ENCODE results near the gene PRDM11. TPM values are rescaled to one million over a fixed set of nuclear protein-coding genes. Genes with fewer than 3 reads are reported as not detected.

PRDM11 gene
- total RNA-seq, 1 experiment from 2014 or later: 12.6 TPM

GRCh38 chr11:45243967-45244366 is 97.5 kb downstream of the PRDM11 start:
- peaks cover 8% of the 10 kb centered on the region for H3K27me3 ChIP-seq (replicated peaks; ENCODE audit: insufficient read depth, low read depth, low read length, poor library complexity)
- no TSS peak for BruUV-seq (replicated peaks)
- POLR2A ChIA-PET (ENCODE audit: low non-redundant PET): no interaction called here

GRCh38 chr11:45245218-45246045 is 99.0 kb downstream of the PRDM11 start:
- intact Hi-C loops (cut with micrococcal nuclease; ENCODE audit: unreplicated experiment): no loop called here
- CTCF ChIA-PET: no interaction called here
- H3K9me3 ChIP-seq (ENCODE audit: low read depth, low read length, poor library complexity, severe bottlenecking): no peaks in the 10 kb centered on the region

More at GRCh38 chr11:45243967-45244366, 97.5 kb downstream of the PRDM11 start:
- Histone ChIP-seq H3K4me3 (ENCODE audit: low read depth, low read length, poor library complexity, severe bottlenecking) (no peak overlapping the region), H3K36me3 (ENCODE audit: insufficient read depth, low read length, poor library complexity, severe bottlenecking) (no peaks in the 10 kb centered on the region), H3K4me1 (ENCODE audit: insufficient read depth, low read length, poor library complexity, severe bottlenecking) (no peaks in the 10 kb centered on the region), H3K9me3 (ENCODE audit: low read depth, low read length, poor library complexity, severe bottlenecking) (peaks cover 6% of the 10 kb centered on the region), H3K27ac (ENCODE audit: low read depth, low read length, poor library complexity, severe bottlenecking) (no peak overlapping the region)
- intact Hi-C loops (cut with micrococcal nuclease; ENCODE audit: unreplicated experiment): no loop called here
- TF ChIP-seq EZH2 (IDR thresholded peaks at IDR 0.05; ENCODE audit: borderline replicate concordance, low read depth, low read length, poor library complexity, severe bottlenecking) (no peak), CTCF (conservative IDR thresholded peaks at IDR 0.05; ENCODE audit: low read depth, low read length) (no peak)
- CTCF ChIA-PET: interaction anchor here (0.6 to 1.0 kb wide), 3 partner anchors 8 to 962 kb away, joined by 3 read pairs; no protein-coding TSS in a partner anchor
- no peak for DNase-seq (ENCODE audit: low spot score)

GRCh38 chr11:45246241-45246640 is 99.8 kb downstream of the PRDM11 start:
- Histone ChIP-seq H3K4me1 (ENCODE audit: insufficient read depth, low read length, poor library complexity, severe bottlenecking) (no peaks in the 10 kb centered on the region), H3K4me3 (ENCODE audit: low read depth, low read length, poor library complexity, severe bottlenecking) (no peak overlapping the region), H3K27me3 (replicated peaks; ENCODE audit: insufficient read depth, low read depth, low read length, poor library complexity) (no peaks in the 10 kb centered on the region), H3K36me3 (ENCODE audit: insufficient read depth, low read length, poor library complexity, severe bottlenecking) (no peaks in the 10 kb centered on the region), H3K9me3 (ENCODE audit: low read depth, low read length, poor library complexity, severe bottlenecking) (no peaks in the 10 kb centered on the region), H3K27ac (ENCODE audit: low read depth, low read length, poor library complexity, severe bottlenecking) (no peak overlapping the region)
- ChIA-PET CTCF (no interaction called here), POLR2A (ENCODE audit: low non-redundant PET) (no interaction called here)
- intact Hi-C loops (cut with micrococcal nuclease; ENCODE audit: unreplicated experiment): no loop called here
- no peak for DNase-seq (ENCODE audit: low spot score)
- TF ChIP-seq EZH2 (IDR thresholded peaks at IDR 0.05; ENCODE audit: borderline replicate concordance, low read depth, low read length, poor library complexity, severe bottlenecking) (no peak), CTCF (conservative IDR thresholded peaks at IDR 0.05; ENCODE audit: low read depth, low read length) (no peak)
- no TSS peak for BruUV-seq (replicated peaks)

More at GRCh38 chr11:45245218-45246045, 99.0 kb downstream of the PRDM11 start:
- Histone ChIP-seq H3K27ac (ENCODE audit: low read depth, low read length, poor library complexity, severe bottlenecking) (no peak overlapping the region), H3K27me3 (replicated peaks; ENCODE audit: insufficient read depth, low read depth, low read length, poor library complexity) (no peaks in the 10 kb centered on the region), H3K4me3 (ENCODE audit: low read depth, low read length, poor library complexity, severe bottlenecking) (no peak overlapping the region), H3K36me3 (ENCODE audit: insufficient read depth, low read length, poor library complexity, severe bottlenecking) (no peaks in the 10 kb centered on the region), H3K4me1 (ENCODE audit: insufficient read depth, low read length, poor library complexity, severe bottlenecking) (no peaks in the 10 kb centered on the region)
- no peak for DNase-seq (ENCODE audit: low spot score)
- POLR2A ChIA-PET (ENCODE audit: low non-redundant PET): no interaction called here
- no TSS peak for BruUV-seq (replicated peaks)
- TF ChIP-seq EZH2 (IDR thresholded peaks at IDR 0.05; ENCODE audit: borderline replicate concordance, low read depth, low read length, poor library complexity, severe bottlenecking): no peak
- no peak for TF ChIP-seq CTCF (conservative IDR thresholded peaks at IDR 0.05; ENCODE audit: low read depth, low read length)

Data from A673 (cell line).